ENCODE data around the gene OOSP2. TPM values are rescaled to one million over a fixed set of nuclear protein-coding genes. Genes with fewer than 3 reads are reported as not detected.

The OOSP2 gene
- total RNA-seq, 1 experiment from 2014 or later: not detected

- no peak for DNase-seq
- Histone ChIP-seq H2AK5ac (ENCODE audit: insufficient read length, low read length) (no peak overlapping the region), H2BK12ac (ENCODE audit: insufficient read length, low read depth, low read length) (no peak overlapping the region), H3K18ac (ENCODE audit: insufficient read length, low read depth, low read length) (no peak overlapping the region), H3K23me2 (ENCODE audit: insufficient read length, low read depth, low read length, poor library complexity, severe bottlenecking) (no peaks in the 10 kb centered on the region), H3K14ac (ENCODE audit: insufficient read depth, low read length) (no peak overlapping the region), H4K8ac (replicated peaks; ENCODE audit: insufficient read length, low read depth, low read length) (no peak overlapping the region), H4K91ac (ENCODE audit: insufficient read length, low read depth, low read length) (no peak overlapping the region), H2BK15ac (ENCODE audit: low read depth, low read length) (no peak overlapping the region), H2BK20ac (ENCODE audit: low read depth, low read length, poor library complexity, severe bottlenecking) (no peak overlapping the region), H3K79me2 (ENCODE audit: insufficient read depth, low read length) (no peaks in the 10 kb centered on the region), H3K4me1 (ENCODE audit: insufficient read depth, low read length) (no peaks in the 10 kb centered on the region), H3T11ph (ENCODE audit: low read length) (no peak overlapping the region), H4K5ac (ENCODE audit: insufficient read length, low read depth, low read length) (no peak overlapping the region), H3K4me2 (ENCODE audit: insufficient read depth, insufficient read length, low read length) (no peak overlapping the region), H2BK5ac (ENCODE audit: insufficient read length, low read length) (no peak overlapping the region), H3K56ac (ENCODE audit: insufficient read length, low read depth, low read length) (no peak overlapping the region), H3K27me3 (ENCODE audit: insufficient read depth, low read length) (no peaks in the 10 kb centered on the region), H3K79me1 (ENCODE audit: insufficient read depth, low read depth, low read length, poor library complexity, severe bottlenecking) (no peaks in the 10 kb centered on the region), H2BK120ac (ENCODE audit: low read depth, low read length, poor library complexity, severe bottlenecking) (no peak overlapping the region), H3K9me3 (ENCODE audit: control insufficient read depth, low read depth, low read length) (no peaks in the 10 kb centered on the region), H3K27ac (ENCODE audit: insufficient read length, low read depth, low read length) (no peak overlapping the region), H3K4ac (ENCODE audit: low read depth, low read length) (no peak overlapping the region), H2AFZ (ENCODE audit: low read length) (no peak overlapping the region), H3K23ac (ENCODE audit: insufficient read length, low read depth, low read length) (no peak overlapping the region), H3K9ac (ENCODE audit: extremely low read depth, insufficient read length, low read length) (no peak overlapping the region), H4K20me1 (ENCODE audit: control insufficient read depth, insufficient read depth, insufficient read length) (no peaks in the 10 kb centered on the region)
- Mint-ChIP-seq H3K36me3 (ENCODE audit: insufficient read depth in 1 of 3, low read depth in 3 of 3) (no peaks in the 10 kb centered on the region; a peak in 1 of 7 replicates), H3K4me3 (no peak overlapping the region), H3K27me3 (ENCODE audit: low read depth) (no peaks in the 10 kb centered on the region; the same call in 1 of the 2 replicates), H3K27ac (no peak overlapping the region), H3K9me3 (no peaks in the 10 kb centered on the region), H3K4me1 (no peaks in the 10 kb centered on the region)
- no peak for TF ChIP-seq CTCF (conservative IDR thresholded peaks at IDR 0.05)
- no CpG with 5 or more reads among the region's 3 CpGs for WGBS (ENCODE audit: extremely low coverage, insufficient read length, low lambda C conversion rate)
These were observed 44.5 kb downstream of the OOSP2 start for GRCh38 chr11:60084631-60085273.

Data from H9 (cell line).